ENCODE data around the gene ST6GAL1. TPM values are rescaled to one million over a fixed set of nuclear protein-coding genes. Genes with fewer than 3 reads are reported as not detected.
"Not testable (repeated sequence)": the region's sequence is repeated elsewhere in the genome, so short reads cannot be mapped to it uniquely, and the experiment has no call there.

ST6GAL1 gene
- total RNA-seq, 4 donors from 2014 or later: 74.8 to 189 (median 113) TPM

DNA sequence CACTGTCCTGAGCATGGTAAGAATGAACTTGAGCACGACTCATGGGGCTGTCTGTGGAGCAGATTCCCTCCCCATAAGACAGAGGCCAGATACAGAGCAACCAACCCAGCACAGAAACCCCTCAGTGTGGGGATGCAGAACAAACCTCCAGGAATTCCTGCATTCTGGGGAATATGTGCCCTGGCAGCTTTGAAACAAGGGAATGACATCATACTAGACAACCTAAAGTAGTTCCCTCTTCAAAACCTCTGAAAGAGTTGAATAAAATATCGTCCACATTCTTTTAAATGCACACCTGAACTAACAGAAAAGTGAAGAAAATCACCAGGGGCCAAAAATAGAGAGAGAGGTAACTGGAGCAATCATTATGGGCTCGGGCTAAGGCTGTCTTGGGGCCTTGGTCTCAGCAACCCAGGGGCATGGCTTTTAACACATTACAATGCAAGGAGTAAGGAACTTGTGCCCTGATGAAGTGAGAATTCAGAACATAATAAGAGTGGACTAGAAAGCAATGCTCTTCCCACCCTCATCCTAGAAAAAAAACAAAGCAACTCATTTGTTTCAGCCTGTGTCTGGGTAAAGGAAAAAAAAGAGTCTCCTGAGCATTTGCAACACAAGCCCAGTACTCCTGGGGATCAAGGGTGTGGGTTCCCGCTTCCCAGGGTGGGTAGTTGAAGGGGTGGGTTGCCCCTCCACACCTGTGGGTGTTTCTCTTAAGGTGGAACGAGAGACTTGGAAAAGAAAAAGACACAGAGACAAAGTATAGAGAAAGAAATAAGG lies 43.9 kb upstream of the ST6GAL1 start:
- Histone ChIP-seq H3K4me3 (replicated peaks in 1 of 3) (no peak overlapping the region), H3K36me3 (no peaks in the 10 kb centered on the region), H3K27me3 (no peaks in the 10 kb centered on the region), H3K9me3 (no peaks in the 10 kb centered on the region), H3K4me1 (no peaks in the 10 kb centered on the region), H3K27ac (no peak overlapping the region)
- WGBS, 2 donors: 87 to 88% methylated on average over 4 to 5 of the region's 5 CpGs
- TF ChIP-seq POLR2A (IDR thresholded peaks at IDR 0.05): no peak
- TF ChIP-seq, protein P1, sequence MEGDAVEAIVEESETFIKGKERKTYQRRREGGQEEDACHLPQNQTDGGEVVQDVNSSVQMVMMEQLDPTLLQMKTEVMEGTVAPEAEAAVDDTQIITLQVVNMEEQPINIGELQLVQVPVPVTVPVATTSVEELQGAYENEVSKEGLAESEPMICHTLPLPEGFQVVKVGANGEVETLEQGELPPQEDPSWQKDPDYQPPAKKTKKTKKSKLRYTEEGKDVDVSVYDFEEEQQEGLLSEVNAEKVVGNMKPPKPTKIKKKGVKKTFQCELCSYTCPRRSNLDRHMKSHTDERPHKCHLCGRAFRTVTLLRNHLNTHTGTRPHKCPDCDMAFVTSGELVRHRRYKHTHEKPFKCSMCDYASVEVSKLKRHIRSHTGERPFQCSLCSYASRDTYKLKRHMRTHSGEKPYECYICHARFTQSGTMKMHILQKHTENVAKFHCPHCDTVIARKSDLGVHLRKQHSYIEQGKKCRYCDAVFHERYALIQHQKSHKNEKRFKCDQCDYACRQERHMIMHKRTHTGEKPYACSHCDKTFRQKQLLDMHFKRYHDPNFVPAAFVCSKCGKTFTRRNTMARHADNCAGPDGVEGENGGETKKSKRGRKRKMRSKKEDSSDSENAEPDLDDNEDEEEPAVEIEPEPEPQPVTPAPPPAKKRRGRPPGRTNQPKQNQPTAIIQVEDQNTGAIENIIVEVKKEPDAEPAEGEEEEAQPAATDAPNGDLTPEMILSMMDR (IDR thresholded peaks at IDR 0.05): no peak
- intact Hi-C loops (cut with DNase I): no loop called here
- no peak for DNase-seq

DNA sequence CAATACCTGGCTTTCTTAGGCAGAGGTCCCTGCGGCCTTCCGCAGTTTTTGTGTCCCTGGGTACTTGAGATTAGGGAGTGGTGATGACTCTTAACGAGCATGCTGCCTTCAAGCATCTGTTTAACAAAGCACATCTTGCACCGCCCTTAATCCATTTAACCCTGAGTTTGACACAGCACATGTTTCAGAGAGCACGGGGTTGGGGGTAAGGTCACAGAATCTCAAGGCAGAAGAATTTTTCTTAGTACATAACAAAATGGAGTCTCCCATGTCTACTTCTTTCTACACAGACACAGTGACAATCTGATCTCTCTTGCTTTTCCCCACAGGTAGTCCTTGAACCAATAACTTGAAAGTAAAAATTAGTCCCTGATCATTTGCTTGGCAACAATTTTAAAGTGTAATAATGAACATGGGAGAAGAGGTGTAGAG lies 42.8 kb upstream of the ST6GAL1 start:
- H3K4me1 ChIP-seq; H3K36me3 ChIP-seq; H3K4me3 ChIP-seq (replicated peaks in 1 of 3); DNase-seq; H3K9me3 ChIP-seq; H3K27me3 ChIP-seq; intact Hi-C loops (cut with DNase I); H3K27ac ChIP-seq: not testable (repeated sequence)
- 33% methylated on average over 5 of the region's 5 CpGs; no CpG with 5 or more reads in 1 of the 2 donors for WGBS, 2 donors

DNA sequence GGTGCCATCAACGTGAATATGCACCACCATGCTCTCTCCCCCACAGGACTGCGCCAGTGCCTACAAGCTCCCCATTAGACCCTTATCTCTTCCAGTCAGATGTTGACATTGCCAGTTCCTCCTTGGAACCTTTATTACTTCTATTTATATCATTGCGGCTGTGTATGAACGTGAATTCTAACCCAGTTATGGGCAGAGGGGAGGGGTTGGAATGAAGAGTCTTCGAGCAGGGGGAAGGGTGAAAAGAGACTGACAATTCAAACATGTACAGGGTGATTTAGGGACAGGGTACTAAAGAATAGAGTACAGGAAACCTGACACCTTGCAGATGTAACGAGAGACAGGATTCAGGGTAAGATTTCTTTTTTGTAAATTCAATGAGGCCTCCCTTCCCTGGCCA lies 41.8 kb upstream of the ST6GAL1 start:
- no peak for TF ChIP-seq POLR2A (IDR thresholded peaks at IDR 0.05)
- TF ChIP-seq, protein P1 (IDR thresholded peaks at IDR 0.05): no peak
- Histone ChIP-seq H3K9me3 (no peaks in the 10 kb centered on the region), H3K27me3 (no peaks in the 10 kb centered on the region), H3K36me3 (no peaks in the 10 kb centered on the region), H3K4me1 (no peaks in the 10 kb centered on the region), H3K27ac (no peak overlapping the region), H3K4me3 (replicated peaks in 1 of 3) (no peak overlapping the region)
- 54 to 72% methylated on average over 6 of the region's 6 CpGs for WGBS, 2 donors
- no peak for DNase-seq
- intact Hi-C loops (cut with DNase I): no loop called here

DNA sequence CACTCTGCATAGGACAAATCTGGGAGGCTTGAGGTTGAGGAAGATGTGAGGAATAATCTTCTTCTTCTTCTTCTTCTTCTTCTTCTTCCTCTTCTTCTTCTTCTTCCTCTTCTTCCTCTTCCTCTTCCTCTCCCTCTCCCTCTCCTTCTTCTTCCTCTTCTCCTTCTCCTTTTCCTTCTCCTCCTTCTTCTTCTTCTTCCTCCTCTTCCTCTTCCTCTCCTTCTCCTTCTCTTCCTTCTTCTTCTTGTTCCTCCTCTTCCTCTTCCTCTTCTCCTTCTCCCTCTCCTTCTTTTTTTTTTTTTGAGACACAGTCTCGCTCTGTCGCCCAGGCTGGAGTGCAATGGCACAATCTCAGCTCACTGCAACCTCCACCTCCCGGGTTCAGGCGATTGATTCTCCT lies 40.6 kb upstream of the ST6GAL1 start:
- H3K9me3 ChIP-seq; H3K4me1 ChIP-seq; H3K27ac ChIP-seq; DNase-seq; H3K4me3 ChIP-seq (replicated peaks in 1 of 3); H3K27me3 ChIP-seq; H3K36me3 ChIP-seq; intact Hi-C loops (cut with DNase I): not testable (repeated sequence)
- 93 to 94% methylated on average over 4 of the region's 4 CpGs for WGBS, 2 donors

DNA sequence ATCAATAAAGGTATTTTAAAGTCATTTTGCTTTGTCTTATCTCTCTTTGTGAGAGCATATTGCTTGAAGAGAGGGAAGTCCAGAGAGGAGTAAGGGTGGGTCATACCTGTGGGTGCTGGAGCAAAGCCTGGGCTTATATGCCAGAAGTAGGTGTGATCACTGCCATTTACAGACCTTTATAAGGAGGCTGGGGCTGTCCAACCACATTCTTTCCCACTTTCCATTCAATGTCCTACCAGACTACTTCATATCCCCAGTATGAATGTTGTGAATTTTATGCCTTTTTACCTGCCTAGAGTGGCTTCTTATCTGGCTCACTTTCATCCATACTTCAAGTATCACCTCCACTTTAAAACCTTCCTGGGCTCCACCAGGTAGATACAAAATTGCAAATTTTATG lies 39.4 kb upstream of the ST6GAL1 start:
- H3K4me3 ChIP-seq (replicated peaks in 1 of 3): no peak overlapping the region
- intact Hi-C loops (cut with DNase I): no loop called here
- H3K4me1 ChIP-seq: no peaks in the 10 kb centered on the region
- no peak for DNase-seq
- H3K36me3 ChIP-seq: no peaks in the 10 kb centered on the region
- TF ChIP-seq, protein P1 (IDR thresholded peaks at IDR 0.05): no peak
- no peak for TF ChIP-seq POLR2A (IDR thresholded peaks at IDR 0.05)
- no peaks in the 10 kb centered on the region for H3K27me3 ChIP-seq
- H3K9me3 ChIP-seq: no peaks in the 10 kb centered on the region
- H3K27ac ChIP-seq: no peak overlapping the region

DNA sequence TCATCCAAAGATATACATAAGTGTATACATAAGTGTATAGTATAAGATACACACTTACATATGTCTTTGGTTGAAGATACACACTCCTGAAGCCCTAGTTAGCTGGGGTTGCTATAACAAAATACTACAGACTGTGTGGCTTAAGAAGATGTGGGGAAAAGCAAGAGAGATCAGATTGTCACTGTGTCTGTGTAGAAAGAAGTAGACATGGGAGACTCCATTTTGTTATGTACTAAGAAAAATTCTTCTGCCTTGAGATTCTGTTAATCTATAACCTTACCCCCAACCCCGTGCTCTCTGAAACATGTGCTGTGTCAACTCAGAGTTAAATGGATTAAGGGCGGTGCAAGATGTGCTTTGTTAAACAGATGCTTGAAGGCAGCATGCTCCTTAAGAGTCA lies 37.3 kb upstream of the ST6GAL1 start:
- H3K4me3 ChIP-seq (replicated peaks in 1 of 3); DNase-seq; H3K4me1 ChIP-seq; H3K9me3 ChIP-seq; H3K27ac ChIP-seq; H3K27me3 ChIP-seq; intact Hi-C loops (cut with DNase I); H3K36me3 ChIP-seq: not testable (repeated sequence)
- WGBS, 2 donors: 60% methylated on average over 1 of the region's 2 CpGs; no CpG with 5 or more reads in 1 of the 2 donors
